AG04450 (cell line): ENCODE results near the gene KLHL42. TPM values are rescaled to one million over a fixed set of nuclear protein-coding genes. Genes with fewer than 3 reads are reported as not detected.
"Not testable (repeated sequence)": the region's sequence is repeated elsewhere in the genome, so short reads cannot be mapped to it uniquely, and the experiment has no call there.

Source experiments
- CTCF ChIA-PET: fragments of 300-600, 350-600 bp; formaldehyde crosslinking; extraction: SDS; loops from one replicate; lab custom pipeline; 2022; ENCODE audit warnings: antibody characterized with exemption, inconsistent platforms; lab: Charles Lee
- POLR2A ChIA-PET: fragments of 350-600 bp; formaldehyde crosslinking; extraction: SDS; loops from one replicate; lab custom pipeline; 2021; ENCODE audit warnings: antibody characterized with exemption, inconsistent platforms; lab: Yijun Ruan, JAX
- DNase-seq: peaks from one replicate; pipeline ENCODE4 v3.0.0-alpha.2; 2011; ENCODE audit warnings: low read depth, low spot score
- H3K27ac ChIP-seq: one replicate; pipeline ENCODE4 v1.5.1; 2012; ENCODE audit warnings: low read depth, low read length, control low read depth
- H3K27me3 ChIP-seq: one replicate; pipeline ENCODE4 v1.6.0; 2012; ENCODE audit warnings: low read length; ENCODE audit not compliant: control insufficient read depth, insufficient read depth
- H3K4me3 ChIP-seq: 2 replicates; pipeline ENCODE4 v1.5.1; 2011; ENCODE audit warnings: mild to moderate bottlenecking, low read depth, low read length, control low read depth
- H3K9me3 ChIP-seq: 2 replicates; pipeline ENCODE4 v1.5.1; 2012; ENCODE audit warnings: low read length; ENCODE audit not compliant: control insufficient read depth, insufficient read depth
- polyA plus RNA-seq: library from polyadenylated mRNA; depleted of rRNA; stranded (reverse); fragments of >200 nt; gene quantifications from 2 replicates; pipeline ENCODE4 v1.2.3, GENCODE V29; 2011; rRNA removed
- small RNA-seq: library from RNA; depleted of rRNA; stranded (forward); fragments of <200 nt; gene quantifications from one replicate; pipeline ENCODE3, GENCODE V24; 2012; ENCODE audit warnings: low read depth; ENCODE audit not compliant: insufficient read length
- TF ChIP-seq, protein P1 (sequence below): IDR thresholded peaks from 2 replicates; pipeline ENCODE4 v1.5.1; 2011; ENCODE audit warnings: low read depth, low read length, control low read depth, inconsistent platforms

The KLHL42 gene
- polyA plus RNA-seq, 1 experiment: 25.4 TPM

DNA sequence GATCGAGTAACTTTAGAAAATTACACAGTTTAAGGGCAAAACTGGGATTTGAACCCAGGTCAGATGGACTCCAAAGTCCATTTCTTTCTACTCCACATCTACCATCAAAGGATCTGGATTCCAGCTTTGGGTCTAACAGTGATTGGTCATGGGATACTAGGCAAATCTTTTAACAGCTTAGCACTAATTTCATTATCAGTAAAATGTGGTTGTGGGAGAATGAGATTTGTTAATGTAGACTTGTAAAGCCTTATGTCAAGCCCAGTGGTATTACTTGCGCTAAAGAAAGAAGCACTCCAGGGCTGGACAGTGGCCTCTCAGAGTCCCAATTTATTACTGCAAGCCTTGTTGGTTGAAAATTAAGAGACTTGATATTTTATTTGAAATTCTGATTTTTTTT is 65.2 kb downstream of the KLHL42 start:
- no peaks in the 10 kb centered on the region for H3K27me3 ChIP-seq

DNA sequence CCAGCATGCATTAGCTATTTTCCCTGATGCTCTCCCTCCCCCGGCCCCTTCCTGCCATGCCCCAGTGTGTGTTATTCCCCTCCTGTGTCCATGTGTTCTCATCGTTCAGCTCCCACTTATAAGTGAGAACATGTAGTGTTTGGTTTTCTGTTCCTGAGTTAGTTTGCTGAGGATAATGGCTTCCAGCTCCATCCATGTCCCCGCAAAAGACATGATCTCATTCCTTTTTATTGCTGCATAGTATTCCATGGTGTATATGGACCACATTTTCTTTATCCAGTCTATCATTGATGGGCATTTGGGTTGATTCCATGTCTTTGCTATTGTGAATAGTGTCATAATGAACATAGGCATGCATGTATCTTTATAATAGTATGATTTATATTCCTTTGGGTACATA is 65.7 kb downstream of the KLHL42 start:
- DNase-seq, H3K27ac ChIP-seq, H3K4me3 ChIP-seq, H3K27me3 ChIP-seq, POLR2A ChIA-PET, H3K9me3 ChIP-seq: not testable (repeated sequence)
- CTCF ChIA-PET: interaction anchor here (1.2 kb wide), 1 partner anchor 24 kb away, joined by 6 read pairs; no protein-coding TSS in a partner anchor

More for the DNA sequence above, 65.2 kb downstream of the KLHL42 start:
- POLR2A ChIA-PET: no interaction called here
- CTCF ChIA-PET: interaction anchor here (1.2 kb wide), 1 partner anchor 24 kb away, joined by 6 read pairs; no protein-coding TSS in a partner anchor
- Histone ChIP-seq H3K27ac (no peak overlapping the region), H3K9me3 (no peaks in the 10 kb centered on the region), H3K4me3 (no peak overlapping the region)
- DNase-seq: no peak
- TF ChIP-seq, protein P1, sequence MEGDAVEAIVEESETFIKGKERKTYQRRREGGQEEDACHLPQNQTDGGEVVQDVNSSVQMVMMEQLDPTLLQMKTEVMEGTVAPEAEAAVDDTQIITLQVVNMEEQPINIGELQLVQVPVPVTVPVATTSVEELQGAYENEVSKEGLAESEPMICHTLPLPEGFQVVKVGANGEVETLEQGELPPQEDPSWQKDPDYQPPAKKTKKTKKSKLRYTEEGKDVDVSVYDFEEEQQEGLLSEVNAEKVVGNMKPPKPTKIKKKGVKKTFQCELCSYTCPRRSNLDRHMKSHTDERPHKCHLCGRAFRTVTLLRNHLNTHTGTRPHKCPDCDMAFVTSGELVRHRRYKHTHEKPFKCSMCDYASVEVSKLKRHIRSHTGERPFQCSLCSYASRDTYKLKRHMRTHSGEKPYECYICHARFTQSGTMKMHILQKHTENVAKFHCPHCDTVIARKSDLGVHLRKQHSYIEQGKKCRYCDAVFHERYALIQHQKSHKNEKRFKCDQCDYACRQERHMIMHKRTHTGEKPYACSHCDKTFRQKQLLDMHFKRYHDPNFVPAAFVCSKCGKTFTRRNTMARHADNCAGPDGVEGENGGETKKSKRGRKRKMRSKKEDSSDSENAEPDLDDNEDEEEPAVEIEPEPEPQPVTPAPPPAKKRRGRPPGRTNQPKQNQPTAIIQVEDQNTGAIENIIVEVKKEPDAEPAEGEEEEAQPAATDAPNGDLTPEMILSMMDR: no peak

DNA sequence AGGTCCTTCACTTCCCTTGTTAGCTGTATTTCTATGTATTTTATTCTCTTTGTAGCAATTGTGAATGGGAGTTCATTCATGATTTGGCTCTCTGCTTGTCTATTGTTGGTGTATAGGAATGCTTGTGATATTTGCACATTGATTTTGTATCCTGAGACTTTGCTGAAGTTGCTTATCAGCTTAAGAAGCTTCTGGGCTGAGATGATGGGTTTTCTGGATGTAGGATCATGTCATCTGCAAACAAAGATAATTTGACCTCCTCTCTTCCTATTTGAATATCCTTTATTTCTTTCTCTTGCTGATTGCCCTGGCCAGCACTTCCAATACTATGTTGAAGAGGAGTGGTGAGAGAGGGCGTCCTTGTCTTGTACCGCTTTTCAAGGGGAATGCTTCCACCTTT is 67.3 kb downstream of the KLHL42 start:
- H3K27me3 ChIP-seq, DNase-seq, POLR2A ChIA-PET, H3K4me3 ChIP-seq, H3K27ac ChIP-seq, H3K9me3 ChIP-seq, CTCF ChIA-PET: not testable (repeated sequence)

DNA sequence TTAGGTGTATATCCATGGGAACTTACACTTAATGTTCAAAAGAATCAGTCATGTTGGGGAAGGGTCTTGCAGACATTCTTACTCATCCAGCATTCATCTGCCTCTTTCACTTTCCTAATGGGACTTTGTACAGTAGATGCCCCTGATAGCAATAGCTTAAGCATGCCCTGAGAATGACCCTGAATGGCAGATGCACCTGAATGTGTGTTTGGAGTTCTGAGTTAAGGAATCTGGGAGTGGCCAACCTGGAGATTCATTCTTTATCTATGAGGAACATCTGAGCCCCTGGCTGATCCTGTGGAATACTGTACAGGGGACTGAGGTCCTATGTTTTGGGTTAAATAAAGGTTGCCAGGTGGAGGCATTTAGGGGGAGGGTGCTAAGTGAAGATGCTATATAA is 71.3 kb downstream of the KLHL42 start:
- no peak overlapping the region for H3K27ac ChIP-seq
- ChIA-PET CTCF (interaction anchor here (3.7 kb wide), 1 partner anchor 30 kb away, joined by 11 read pairs; no protein-coding TSS in a partner anchor), POLR2A (no interaction called here)
- H3K4me3 ChIP-seq: no peak overlapping the region
- TF ChIP-seq, protein P1: no peak
- H3K9me3 ChIP-seq: no peaks in the 10 kb centered on the region
- DNase-seq: no peak
- H3K27me3 ChIP-seq: no peaks in the 10 kb centered on the region

DNA sequence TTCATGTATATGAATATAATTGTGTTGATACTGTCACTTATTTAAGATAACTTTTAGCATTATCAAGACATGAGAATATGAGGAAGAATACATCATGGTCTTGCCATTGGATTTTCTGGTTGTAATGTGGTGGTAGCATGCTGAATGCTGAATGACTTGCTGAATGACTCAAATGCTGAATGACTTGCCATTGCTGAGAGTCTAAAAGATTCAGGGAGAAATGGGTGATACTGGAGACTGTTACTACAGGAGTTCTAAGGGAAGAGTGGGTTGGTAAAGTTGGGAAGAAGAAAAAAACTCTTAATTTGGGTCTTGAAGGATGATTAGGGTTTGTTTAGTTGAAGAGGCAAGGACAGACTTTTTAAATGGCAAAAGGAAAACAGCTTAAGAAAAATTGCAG is 72.1 kb downstream of the KLHL42 start:
- Histone ChIP-seq H3K27ac (no peak overlapping the region), H3K27me3 (no peaks in the 10 kb centered on the region), H3K9me3 (no peaks in the 10 kb centered on the region), H3K4me3 (no peak overlapping the region)
- DNase-seq: no peak
- ChIA-PET POLR2A (no interaction called here), CTCF (interaction anchor here (3.7 kb wide), 1 partner anchor 31 kb away, joined by 11 read pairs; no protein-coding TSS in a partner anchor)
- TF ChIP-seq, protein P1: no peak

Small RNA genes within 50 kb of the gene (small RNA-seq; reads per million reads assigned to genes)
- gene RF00019 (not detected), gene RF02271 (not detected)

Other genes starting within 250 kb of the KLHL42 start
- gene REP15, start 83.8 kb upstream of the KLHL42 start, polyA plus RNA-seq: 0.65 and 0.78 TPM in 2 replicates
- gene MRPS35, start 69.4 kb upstream of the KLHL42 start, polyA plus RNA-seq: 59.4 and 66.6 TPM in 2 replicates
- not detected in 2 replicates for gene MANSC4, start within 50 bp of the KLHL42 start, polyA plus RNA-seq
- gene PTHLH, start 192.5 kb downstream of the KLHL42 start, polyA plus RNA-seq: 1.5 and 1.9 TPM in 2 replicates